Immature natural killer cell (primary cell): ENCODE data around the gene MMD2. TPM values are rescaled to one million over a fixed set of nuclear protein-coding genes. Genes with fewer than 3 reads are reported as not detected.
"Not testable (repeated sequence)": the region's sequence is repeated elsewhere in the genome, so short reads cannot be mapped to it uniquely, and the experiment has no call there.

Source experiments
- DNase-seq, 3 donors: peaks; one replicate each; pipeline ENCODE4 v3.0.0; 2022; ENCODE audit warnings: mixed read lengths in 1 of 3
- H3K27ac Mint-ChIP-seq, 6 donors: one replicate each; pipeline ENCODE4 v1.8.0; 2020; ENCODE audit warnings: mixed read lengths in 6 of 6, mild to moderate bottlenecking in 5 of 6, inconsistent platforms in 4 of 6, moderate library complexity in 3 of 6
- H3K27me3 Mint-ChIP-seq, 3 donors: one replicate each; pipeline ENCODE4 v1.8.0; 2020 to 2021; ENCODE audit warnings: low read depth in 3 of 3, mild to moderate bottlenecking in 3 of 3, mixed read lengths in 3 of 3, moderate library complexity in 3 of 3, inconsistent platforms in 1 of 3
- H3K36me3 Mint-ChIP-seq, 3 donors: one replicate each; pipeline ENCODE4 v1.8.0; 2020; ENCODE audit warnings: mixed read lengths in 3 of 3, inconsistent platforms in 2 of 3, mild to moderate bottlenecking in 2 of 3
- H3K4me1 Mint-ChIP-seq, 2 donors: one replicate each; pipeline ENCODE4 v1.8.0; 2020; ENCODE audit warnings: inconsistent platforms in 2 of 2, mild to moderate bottlenecking in 2 of 2, mixed read lengths in 2 of 2, moderate library complexity in 1 of 2
- H3K4me3 Mint-ChIP-seq, 5 donors: one replicate each; pipeline ENCODE4 v1.8.0; 2020; ENCODE audit warnings: mild to moderate bottlenecking in 5 of 5, mixed read lengths in 5 of 5, inconsistent platforms in 3 of 5, moderate library complexity in 3 of 5
- H3K9me3 Mint-ChIP-seq, 6 donors: one replicate each; pipeline ENCODE4 v1.8.0; 2020; ENCODE audit warnings: mild to moderate bottlenecking in 6 of 6, mixed read lengths in 6 of 6, inconsistent platforms in 4 of 6, moderate library complexity in 3 of 6
- polyA plus RNA-seq, 3 donors: library from polyadenylated mRNA; unstranded; fragments of 300-500 nt; fragmentation: Illumina TruSeq; gene quantifications; one replicate each; pipeline ENCODE4 v1.2.3, GENCODE V29; 2021

Gene MMD2
- polyA plus RNA-seq, 3 donors from 2014 or later, result not detected

DNA sequence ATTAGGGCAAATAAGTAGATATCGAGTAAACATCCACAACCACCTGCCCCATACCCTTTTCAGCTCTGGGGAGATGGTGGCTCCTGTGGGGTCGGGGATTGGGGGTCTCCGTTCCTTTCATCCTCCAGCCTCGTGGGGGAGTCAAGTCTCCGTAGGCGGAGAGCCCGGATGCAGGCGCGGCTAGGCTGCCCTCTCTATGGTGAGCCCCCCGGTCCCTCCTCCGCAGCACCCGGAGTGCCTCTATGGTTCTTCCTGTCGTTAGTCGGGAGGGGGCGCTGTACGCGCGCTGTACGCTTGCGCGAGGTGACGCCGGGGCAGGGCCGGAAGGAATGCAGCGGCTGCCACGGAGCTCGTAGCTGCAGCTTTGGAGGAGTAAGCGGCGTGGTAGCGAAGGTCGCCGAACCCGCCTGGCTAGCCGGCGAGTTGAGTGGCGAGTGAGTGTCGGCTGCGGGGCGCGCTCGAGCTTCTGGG lies 14.8 kb upstream of the MMD2 start:
- Mint-ChIP-seq H3K27ac (peak overlapping the region; percentile 78 to 96 (median 95)), H3K27me3 (peaks cover 5 to 13% (median 6%) of the 10 kb centered on the region in 3 donors), H3K9me3 (no peaks in the 10 kb centered on the region), H3K4me1 (peaks cover 25 to 31% of the 10 kb centered on the region in 2 donors), H3K36me3 (peaks cover 4 to 15% (median 8%) of the 10 kb centered on the region in 3 donors), H3K4me3 (peak overlapping the region; percentile 87 to 99 (median 93))
- DNase-seq, result peak; percentile 94 to 95 (median 94)

DNA sequence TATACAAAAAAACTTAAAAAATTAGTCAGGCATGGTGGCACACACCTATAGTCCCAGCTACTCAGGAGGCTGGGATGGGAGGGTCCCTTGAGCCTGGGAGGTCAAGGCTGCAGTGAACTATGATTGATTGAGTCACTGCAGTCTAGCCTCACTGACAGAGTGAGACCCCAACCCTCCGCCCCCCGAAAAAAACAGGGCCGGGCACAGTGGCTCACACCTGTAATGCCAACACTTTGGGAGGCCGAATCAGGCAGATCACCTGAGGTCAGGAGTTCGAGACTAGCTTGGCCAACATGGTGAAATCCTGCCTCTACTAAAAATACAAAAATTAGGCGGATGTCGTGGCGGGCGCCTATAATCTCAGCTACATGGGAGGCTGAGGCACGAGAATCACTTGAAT lies 13.5 kb upstream of the MMD2 start:
- peaks cover 4 to 10% (median 8%) of the 10 kb centered on the region in 3 donors for H3K36me3 Mint-ChIP-seq
- not testable (repeated sequence) for H3K4me3 Mint-ChIP-seq, H3K9me3 Mint-ChIP-seq, H3K27ac Mint-ChIP-seq, DNase-seq
- peaks cover 19 to 24% of the 10 kb centered on the region in 2 donors for H3K4me1 Mint-ChIP-seq
- H3K27me3 Mint-ChIP-seq, result peaks cover 5 to 13% (median 6%) of the 10 kb centered on the region in 3 donors

GRCh38 chr7:4965295-4966022 lies 6.5 kb upstream of the MMD2 start:
- no peak overlapping the region for H3K4me3 Mint-ChIP-seq
- no peak for DNase-seq
- H3K36me3 Mint-ChIP-seq, result no peaks in the 10 kb centered on the region
- H3K27ac Mint-ChIP-seq, result no peak overlapping the region
- no peaks in the 10 kb centered on the region for H3K4me1 Mint-ChIP-seq
- peaks cover 3 to 10% (median 6%) of the 10 kb centered on the region in 3 donors for H3K27me3 Mint-ChIP-seq
- H3K9me3 Mint-ChIP-seq, result no peaks in the 10 kb centered on the region

- H3K36me3 Mint-ChIP-seq, result no peaks in the 10 kb centered on the region
- H3K4me1 Mint-ChIP-seq, result no peaks in the 10 kb centered on the region
- no peak overlapping the region for H3K27ac Mint-ChIP-seq
- H3K9me3 Mint-ChIP-seq, result no peaks in the 10 kb centered on the region
- H3K4me3 Mint-ChIP-seq, result no peak overlapping the region
- peaks cover 3 to 11% (median 6%) of the 10 kb centered on the region in 3 donors for H3K27me3 Mint-ChIP-seq
- no peak for DNase-seq
Measured at GRCh38 chr7:4964506-4964905, 5.5 kb upstream of the MMD2 start.

- Mint-ChIP-seq H3K27ac (no peak overlapping the region), H3K4me1 (peaks cover 4 to 5% of the 10 kb centered on the region in 2 donors), H3K27me3 (peaks cover 8 to 11% (median 10%) of the 10 kb centered on the region in 3 donors), H3K9me3 (no peaks in the 10 kb centered on the region), H3K36me3 (no peaks in the 10 kb centered on the region), H3K4me3 (no peak overlapping the region)
- no peak for DNase-seq
Measured at GRCh38 chr7:4962872-4963775, 4.1 kb upstream of the MMD2 start.

GRCh38 chr7:4960363-4960762 lies 1.4 kb upstream of the MMD2 start:
- Mint-ChIP-seq H3K27ac (no peak overlapping the region), H3K9me3 (no peaks in the 10 kb centered on the region), H3K27me3 (peaks cover 12 to 13% (median 12%) of the 10 kb centered on the region in 3 donors), H3K36me3 (no peaks in the 10 kb centered on the region), H3K4me3 (no peak overlapping the region), H3K4me1 (peaks cover 4 to 6% of the 10 kb centered on the region in 2 donors)
- DNase-seq, result no peak

GRCh38 chr7:4959893-4960292 lies 906 bp upstream of the MMD2 start:
- peaks cover 12 to 17% (median 12%) of the 10 kb centered on the region in 3 donors for H3K27me3 Mint-ChIP-seq
- no peak for DNase-seq
- no peaks in the 10 kb centered on the region for H3K36me3 Mint-ChIP-seq
- H3K4me3 Mint-ChIP-seq, result no peak overlapping the region
- H3K9me3 Mint-ChIP-seq, result no peaks in the 10 kb centered on the region
- H3K27ac Mint-ChIP-seq, result no peak overlapping the region
- H3K4me1 Mint-ChIP-seq, result peaks cover 4 to 6% of the 10 kb centered on the region in 2 donors

DNA sequence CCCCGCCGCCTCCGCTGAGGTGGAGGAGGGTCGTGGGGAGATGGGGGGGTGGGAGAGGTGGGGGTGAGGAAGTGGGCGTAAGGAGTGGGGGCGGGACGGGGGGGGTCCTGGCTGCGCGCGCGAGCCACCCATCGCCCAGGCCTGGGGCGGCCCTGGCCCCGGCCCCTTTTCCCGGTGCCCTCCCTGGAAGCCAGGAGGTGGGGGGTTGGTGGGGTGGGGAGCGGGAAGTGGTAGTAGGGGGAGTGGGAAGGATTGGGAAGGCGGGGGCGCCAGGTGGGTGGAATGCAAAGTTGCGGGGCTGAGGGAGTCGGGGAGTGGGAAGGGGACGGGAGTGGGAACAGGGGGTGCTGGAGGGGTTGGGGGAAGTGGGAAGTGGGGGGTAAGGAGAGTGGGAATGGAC lies 319 bp upstream of the MMD2 start:
- H3K4me1 Mint-ChIP-seq, result peaks cover 4 to 6% of the 10 kb centered on the region in 2 donors
- H3K27ac Mint-ChIP-seq, result no peak overlapping the region
- H3K4me3 Mint-ChIP-seq, result no peak overlapping the region

GRCh38 chr7:4957847-4958476 lies 1.0 kb downstream of the MMD2 start:
- Mint-ChIP-seq H3K27me3 (peaks cover 12 to 16% (median 12%) of the 10 kb centered on the region in 3 donors), H3K27ac (no peak overlapping the region), H3K36me3 (no peaks in the 10 kb centered on the region), H3K4me3 (peak overlapping the region in 1 of 5 donors; percentile 72), H3K4me1 (peaks cover 4 to 6% of the 10 kb centered on the region in 2 donors), H3K9me3 (no peaks in the 10 kb centered on the region)
- DNase-seq, result no peak

More for the DNA sequence above, 319 bp upstream of the MMD2 start:
- Mint-ChIP-seq H3K9me3 (no peaks in the 10 kb centered on the region), H3K27me3 (peaks cover 12 to 16% (median 12%) of the 10 kb centered on the region in 3 donors), H3K36me3 (no peaks in the 10 kb centered on the region)
- no peak for DNase-seq

DNA sequence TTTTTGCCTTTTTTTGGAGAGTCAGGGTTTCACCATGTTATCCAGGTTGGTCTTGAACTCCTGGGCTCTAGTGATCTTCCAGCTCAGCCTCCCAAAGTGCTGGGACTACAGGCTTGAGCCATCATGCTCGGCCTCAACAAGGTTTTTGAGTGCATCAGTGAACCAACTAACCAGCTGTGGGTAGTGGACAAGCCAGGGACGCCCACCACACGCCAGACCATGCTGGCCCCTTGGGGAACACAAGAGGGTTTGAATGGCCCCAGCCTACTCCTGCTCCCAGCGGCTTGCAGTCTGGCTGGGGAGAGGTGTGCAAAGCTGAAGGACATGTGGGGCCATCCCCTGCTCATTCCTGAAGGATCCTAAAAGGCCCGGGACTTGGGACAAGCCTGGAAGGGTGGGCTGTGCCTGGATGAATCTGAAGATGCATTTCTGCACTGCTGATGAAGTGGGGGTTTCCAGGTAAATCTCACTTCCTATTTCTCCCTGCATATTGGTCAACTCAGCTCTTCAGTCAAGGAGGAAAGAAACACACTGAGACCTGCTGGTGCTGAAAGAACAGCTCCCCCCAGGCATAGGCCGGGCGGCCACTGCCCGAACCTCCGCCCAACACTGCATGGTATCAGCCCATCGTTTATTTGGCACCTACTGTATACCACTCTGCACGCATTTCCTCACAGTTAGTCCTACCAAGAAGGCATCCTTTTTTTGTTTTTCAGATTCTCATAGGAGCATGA lies 6.9 kb downstream of the MMD2 start:
- DNase-seq, result no peak
- no peaks in the 10 kb centered on the region for H3K36me3 Mint-ChIP-seq
- peaks cover 11 to 13% (median 11%) of the 10 kb centered on the region in 3 donors for H3K27me3 Mint-ChIP-seq
- no peaks in the 10 kb centered on the region for H3K4me1 Mint-ChIP-seq
- H3K4me3 Mint-ChIP-seq, result no peak overlapping the region
- H3K27ac Mint-ChIP-seq, result no peak overlapping the region
- H3K9me3 Mint-ChIP-seq, result peaks cover 0 to 3% (median 0%) of the 10 kb centered on the region in 6 donors

GRCh38 chr7:4951304-4951703 lies 7.7 kb downstream of the MMD2 start:
- Mint-ChIP-seq H3K4me1 (no peaks in the 10 kb centered on the region), H3K27me3 (peaks cover 7 to 13% (median 9%) of the 10 kb centered on the region in 3 donors), H3K36me3 (no peaks in the 10 kb centered on the region), H3K4me3 (no peak overlapping the region), H3K27ac (no peak overlapping the region), H3K9me3 (peaks cover 0 to 4% (median 0%) of the 10 kb centered on the region in 6 donors)
- no peak for DNase-seq

DNA sequence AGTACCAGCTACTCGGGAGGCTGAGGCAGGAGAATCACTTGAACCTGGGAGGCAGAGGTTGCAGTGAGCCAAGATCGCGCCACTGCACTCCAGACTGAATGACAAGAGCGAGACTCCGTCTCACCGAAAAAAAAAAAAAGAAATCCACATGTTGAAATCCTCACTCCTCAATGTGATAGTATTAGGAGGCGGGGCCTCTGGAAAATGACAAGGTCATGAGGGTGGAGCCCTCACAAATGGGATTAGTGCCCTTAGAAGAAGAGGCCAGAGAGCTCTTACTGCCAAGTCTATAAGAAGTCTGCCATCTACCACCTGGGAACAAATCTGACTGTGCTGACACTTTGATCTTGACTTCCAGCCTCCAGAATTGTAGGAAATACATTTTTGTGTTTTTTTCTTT lies 10.6 kb downstream of the MMD2 start:
- H3K27me3 Mint-ChIP-seq, result peaks cover 7 to 10% (median 8%) of the 10 kb centered on the region in 3 donors
- no peaks in the 10 kb centered on the region for H3K36me3 Mint-ChIP-seq
- DNase-seq, result no peak
- no peak overlapping the region for H3K27ac Mint-ChIP-seq
- H3K4me1 Mint-ChIP-seq, result no peaks in the 10 kb centered on the region
- no peak overlapping the region for H3K4me3 Mint-ChIP-seq
- H3K9me3 Mint-ChIP-seq, result peaks cover 0 to 4% (median 0%) of the 10 kb centered on the region in 6 donors

DNA sequence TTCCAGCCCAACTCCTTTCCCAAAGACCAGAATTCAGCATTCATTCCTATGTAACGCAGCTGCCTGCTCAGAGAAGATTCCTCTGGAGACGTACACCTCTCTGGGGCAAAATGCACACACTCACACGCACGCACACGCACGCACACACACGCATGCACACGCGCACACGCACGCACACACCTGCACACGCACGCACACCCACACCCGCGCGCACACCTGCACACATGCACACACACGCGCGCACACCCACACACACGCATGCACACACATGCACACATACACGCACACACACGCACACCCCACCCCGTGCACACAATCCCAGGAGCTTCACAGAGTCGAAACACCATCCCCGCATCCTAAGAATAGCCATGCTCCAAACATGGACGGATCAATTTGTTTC lies 13.0 kb downstream of the MMD2 start:
- Mint-ChIP-seq H3K4me3 (no peak overlapping the region), H3K27ac (no peak overlapping the region), H3K4me1 (no peaks in the 10 kb centered on the region), H3K27me3 (peaks cover 5 to 6% (median 5%) of the 10 kb centered on the region in 3 donors), H3K36me3 (no peaks in the 10 kb centered on the region), H3K9me3 (peaks cover 0 to 4% (median 0%) of the 10 kb centered on the region in 6 donors)
- DNase-seq, result no peak
